ENCODE results near the gene MAP3K15. TPM values are rescaled to one million over a fixed set of nuclear protein-coding genes. Genes with fewer than 3 reads are reported as not detected.

The MAP3K15 gene
- total RNA-seq, 1 experiment from 2014 or later: 1.2 TPM

- Histone ChIP-seq H3K23ac (ENCODE audit: insufficient read length, low read depth, low read length) (no peak overlapping the region), H3K23me2 (ENCODE audit: insufficient read length, low read depth, low read length, poor library complexity, severe bottlenecking) (no peaks in the 10 kb centered on the region), H2BK15ac (ENCODE audit: low read depth, low read length) (no peak overlapping the region), H2BK5ac (ENCODE audit: insufficient read length, low read length) (no peak overlapping the region), H2BK20ac (ENCODE audit: low read depth, low read length, poor library complexity, severe bottlenecking) (no peak overlapping the region), H2BK120ac (ENCODE audit: low read depth, low read length, poor library complexity, severe bottlenecking) (no peak overlapping the region), H4K91ac (ENCODE audit: insufficient read length, low read depth, low read length) (no peak overlapping the region), H3K79me1 (ENCODE audit: insufficient read depth, low read depth, low read length, poor library complexity, severe bottlenecking) (no peaks in the 10 kb centered on the region), H3K79me2 (ENCODE audit: insufficient read depth, low read length) (no peaks in the 10 kb centered on the region), H3K4me2 (ENCODE audit: insufficient read depth, insufficient read length, low read length) (no peak overlapping the region), H2BK12ac (ENCODE audit: insufficient read length, low read depth, low read length) (no peak overlapping the region), H2AK5ac (ENCODE audit: insufficient read length, low read length) (no peak overlapping the region), H3K9ac (ENCODE audit: extremely low read depth, insufficient read length, low read length) (no peak overlapping the region), H3K18ac (ENCODE audit: insufficient read length, low read depth, low read length) (no peak overlapping the region), H3K56ac (ENCODE audit: insufficient read length, low read depth, low read length) (no peak overlapping the region), H3T11ph (ENCODE audit: low read length) (no peak overlapping the region), H4K8ac (replicated peaks; ENCODE audit: insufficient read length, low read depth, low read length) (no peak overlapping the region), H3K4ac (ENCODE audit: low read depth, low read length) (no peak overlapping the region), H2AFZ (ENCODE audit: low read length) (no peak overlapping the region), H3K27ac (ENCODE audit: insufficient read length, low read depth, low read length) (no peak overlapping the region), H4K20me1 (ENCODE audit: control insufficient read depth, insufficient read depth, insufficient read length) (no peaks in the 10 kb centered on the region), H3K9me3 (ENCODE audit: control insufficient read depth, low read depth, low read length) (peaks cover 30% of the 10 kb centered on the region), H4K5ac (ENCODE audit: insufficient read length, low read depth, low read length) (no peak overlapping the region), H3K4me1 (ENCODE audit: insufficient read depth, low read length) (no peaks in the 10 kb centered on the region), H3K27me3 (ENCODE audit: insufficient read depth, low read length) (no peaks in the 10 kb centered on the region), H3K14ac (ENCODE audit: insufficient read depth, low read length) (no peak overlapping the region)
- TF ChIP-seq CTCF (conservative IDR thresholded peaks at IDR 0.05): peak; percentile 70
- Mint-ChIP-seq H3K27me3 (ENCODE audit: low read depth) (no peaks in the 10 kb centered on the region; the same call in 1 of the 2 replicates), H3K4me3 (no peak overlapping the region), H3K36me3 (ENCODE audit: insufficient read depth in 1 of 3, low read depth in 3 of 3) (peaks cover 0 to 3% (median 2%) of the 10 kb centered on the region in 3 experiments; a peak in 6 of 7 replicates), H3K9me3 (peaks cover 75 to 77% of the 10 kb centered on the region in 2 experiments), H3K4me1 (no peaks in the 10 kb centered on the region), H3K27ac (no peak overlapping the region)
- DNase-seq: peak; percentile 76
- WGBS (ENCODE audit: extremely low coverage, insufficient read length, low lambda C conversion rate): no CpG with 5 or more reads among the region's 16 CpGs
Measured at GRCh38 chrX:19382555-19383145, 132.7 kb downstream of the MAP3K15 start.
